Activated B cell treated with CpG ODN at 0.5 μM for 24 hours (primary cell): ENCODE data around the gene AKT3. TPM values are rescaled to one million over a fixed set of nuclear protein-coding genes. Genes with fewer than 3 reads are reported as not detected.

Experiments used
- ATAC-seq: fragments of 200-7000 bp; cut with Tn5 transposase; one replicate; pipeline ENCODE4 v1.10.0; 2021; ENCODE audit warnings: low read depth, mild to moderate bottlenecking, moderate library complexity
- CTCF ChIA-PET: fragments of 350-600 bp; sonication (Branson Sonifier 250); formaldehyde crosslinking; loops from one replicate; lab custom pipeline; 2021; ENCODE audit warnings: antibody characterized with exemption; lab: Charles Lee
- POLR2A ChIA-PET: fragments of 350-600 bp; sonication (Branson Sonifier 250); formaldehyde crosslinking; loops from one replicate; lab custom pipeline; 2021; ENCODE audit warnings: antibody characterized with exemption; lab: Charles Lee
- DNase-seq: peaks from one replicate; pipeline ENCODE4 v3.0.0; 2022
- H3K27ac Mint-ChIP-seq: one replicate; pipeline ENCODE4 v1.8.0; 2020; ENCODE audit warnings: mixed read lengths
- H3K27me3 Mint-ChIP-seq: one replicate; pipeline ENCODE4 v1.8.0; 2021; ENCODE audit warnings: mixed read lengths
- H3K36me3 Mint-ChIP-seq: one replicate; pipeline ENCODE4 v1.8.0; 2021; ENCODE audit warnings: low read depth, mixed read lengths
- H3K4me1 Mint-ChIP-seq: one replicate; pipeline ENCODE4 v1.8.0; 2021; ENCODE audit warnings: mixed read lengths
- H3K4me3 Mint-ChIP-seq: one replicate; pipeline ENCODE4 v1.8.0; 2020; ENCODE audit warnings: mild to moderate bottlenecking, mixed read lengths
- H3K9me3 Mint-ChIP-seq: one replicate; pipeline ENCODE4 v1.8.0; 2020; ENCODE audit warnings: mixed read lengths
- CTCF ChIP-seq: fragments of 200-600 bp; IDR thresholded peaks from one replicate; pipeline ENCODE4 v1.8.0; 2022; ENCODE audit warnings: antibody characterized with exemption, mild to moderate bottlenecking
- intact Hi-C: fragments of 100-400 bp; cut with micrococcal nuclease; formaldehyde crosslinking; loops from one replicate; pipeline ENCODE4 v1.15.1; 2024
- total RNA-seq: library from RNA; stranded (reverse); gene quantifications from 2 replicates; pipeline ENCODE4 v1.2.3, GENCODE V29; 2022

The AKT3 gene
- total RNA-seq, 1 donor from 2014 or later, result 63.3 TPM

GRCh38 chr1:243473227-243474135 is 376.6 kb downstream of the AKT3 start:
- DNase-seq (no peak), ATAC-seq (no peak)
- ChIA-PET POLR2A (interaction anchor here (0.5 kb wide), 1 partner anchor 575 kb away, joined by 3 read pairs; no protein-coding TSS in a partner anchor), CTCF (no interaction called here)
- peak overlapping the region; percentile 80 for H3K4me3 Mint-ChIP-seq
- H3K4me1 Mint-ChIP-seq, result peaks cover 25% of the 10 kb centered on the region
- intact Hi-C loops, result no loop called here
- no peak for TF ChIP-seq CTCF
- H3K36me3 Mint-ChIP-seq, result peaks cover 16% of the 10 kb centered on the region
- H3K27me3 Mint-ChIP-seq, result no peaks in the 10 kb centered on the region
- H3K27ac Mint-ChIP-seq, result no peak overlapping the region
- H3K9me3 Mint-ChIP-seq, result no peaks in the 10 kb centered on the region

- peaks cover 16% of the 10 kb centered on the region for H3K36me3 Mint-ChIP-seq
- no peak overlapping the region for H3K27ac Mint-ChIP-seq
- ChIA-PET CTCF (no interaction called here), POLR2A (interaction anchor here (0.6 kb wide), 1 partner anchor 1258 kb away, joined by 9 read pairs; no protein-coding TSS in a partner anchor)
- TF ChIP-seq CTCF, result no peak
- peak; percentile 56 for ATAC-seq
- no peaks in the 10 kb centered on the region for H3K27me3 Mint-ChIP-seq
- DNase-seq, result no peak
- H3K4me1 Mint-ChIP-seq, result peaks cover 25% of the 10 kb centered on the region
- H3K4me3 Mint-ChIP-seq, result no peak overlapping the region
- H3K9me3 Mint-ChIP-seq, result no peaks in the 10 kb centered on the region
- intact Hi-C loops, result no loop called here
Observed at GRCh38 chr1:243471754-243472745, 378.0 kb downstream of the AKT3 start.

GRCh38 chr1:243471026-243471685 is 378.9 kb downstream of the AKT3 start:
- no peaks in the 10 kb centered on the region for H3K27me3 Mint-ChIP-seq
- POLR2A ChIA-PET, result no interaction called here
- no peak for ATAC-seq
- peaks cover 25% of the 10 kb centered on the region for H3K4me1 Mint-ChIP-seq
- no peaks in the 10 kb centered on the region for H3K9me3 Mint-ChIP-seq
- intact Hi-C loops, result no loop called here
- H3K4me3 Mint-ChIP-seq, result no peak overlapping the region
- no peak for TF ChIP-seq CTCF
- no peak overlapping the region for H3K27ac Mint-ChIP-seq
- H3K36me3 Mint-ChIP-seq, result peaks cover 14% of the 10 kb centered on the region
- DNase-seq, result no peak
- CTCF ChIA-PET, result no interaction called here

DNA sequence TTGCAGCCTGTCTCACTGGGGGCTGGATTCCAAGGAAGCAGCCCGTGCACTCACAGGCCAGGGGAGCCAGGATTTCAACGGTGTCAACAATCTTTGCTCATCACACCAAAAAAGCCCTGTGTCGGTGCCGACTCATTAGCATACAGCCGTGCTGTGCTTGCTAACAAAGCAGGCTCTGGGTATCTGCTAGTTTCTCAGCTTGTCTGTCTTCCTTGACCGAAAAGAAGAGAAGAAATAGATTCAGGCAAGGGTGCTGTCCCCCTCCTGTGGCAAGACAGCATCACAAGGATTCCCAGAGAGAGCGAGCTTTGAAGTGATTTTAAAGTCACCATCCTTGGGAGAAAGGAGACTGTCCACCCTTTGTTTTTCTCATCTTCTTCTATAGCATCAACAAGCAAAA is 379.5 kb downstream of the AKT3 start:
- POLR2A ChIA-PET, result no interaction called here
- TF ChIP-seq CTCF, result no peak
- Mint-ChIP-seq H3K4me1 (peaks cover 25% of the 10 kb centered on the region), H3K9me3 (no peaks in the 10 kb centered on the region), H3K4me3 (no peak overlapping the region), H3K27me3 (no peaks in the 10 kb centered on the region), H3K27ac (no peak overlapping the region), H3K36me3 (peaks cover 14% of the 10 kb centered on the region)
- CTCF ChIA-PET, result no interaction called here
- no peak for ATAC-seq
- intact Hi-C loops, result no loop called here
- no peak for DNase-seq
